HG03565 (cell line): Measurements from ENCODE around the gene GMPR2.
"Not testable (repeated sequence)": the region's sequence is repeated elsewhere in the genome, so short reads cannot be mapped to it uniquely, and the experiment has no call there.

ENCODE experiments used
- ATAC-seq: cut with Tn5 transposase; IDR thresholded peaks from one replicate; pipeline ENCODE4 v1.9.1; 2021; ENCODE audit warnings: mild to moderate bottlenecking, moderate library complexity; ENCODE audit not compliant: unreplicated experiment

The GMPR2 gene

DNA sequence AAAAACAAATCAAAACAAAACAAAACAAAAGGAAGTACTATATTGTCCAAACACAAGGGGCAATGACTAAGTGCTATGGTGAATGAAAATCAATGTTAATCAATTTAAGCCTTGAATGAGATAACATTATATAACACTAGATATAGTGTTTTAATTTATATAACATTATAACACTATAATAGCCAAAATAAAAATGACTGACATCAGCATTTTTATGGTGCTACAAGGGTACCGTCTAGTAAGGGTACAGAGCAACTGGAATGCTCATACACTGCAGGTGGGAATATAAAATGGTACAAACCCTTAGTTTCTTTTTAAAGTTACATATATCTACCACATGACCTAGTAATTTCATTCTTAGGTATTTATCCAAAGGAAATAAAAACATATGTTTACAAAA lies 6.3 kb upstream of the GMPR2 start:
- ATAC-seq = no peak

DNA sequence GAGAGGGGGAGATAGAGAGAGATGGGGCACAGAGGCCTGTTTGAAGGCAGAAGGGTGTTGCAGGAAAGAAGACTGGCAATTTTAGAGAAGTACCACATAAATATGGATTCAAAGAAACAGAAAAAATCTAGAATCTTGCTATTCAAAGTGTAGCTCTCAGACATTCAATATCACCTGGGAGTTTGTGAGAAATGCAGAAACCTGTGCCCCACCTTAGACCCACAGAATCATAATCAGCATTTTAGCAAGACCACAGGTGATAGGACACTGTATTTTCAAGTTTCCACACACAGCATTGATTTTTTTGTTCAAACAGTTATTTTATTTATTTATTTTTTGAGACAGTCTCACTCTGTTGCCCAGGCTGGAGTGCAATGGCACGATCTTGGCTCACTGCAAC lies 3.8 kb upstream of the GMPR2 start:
- no peak for ATAC-seq

DNA sequence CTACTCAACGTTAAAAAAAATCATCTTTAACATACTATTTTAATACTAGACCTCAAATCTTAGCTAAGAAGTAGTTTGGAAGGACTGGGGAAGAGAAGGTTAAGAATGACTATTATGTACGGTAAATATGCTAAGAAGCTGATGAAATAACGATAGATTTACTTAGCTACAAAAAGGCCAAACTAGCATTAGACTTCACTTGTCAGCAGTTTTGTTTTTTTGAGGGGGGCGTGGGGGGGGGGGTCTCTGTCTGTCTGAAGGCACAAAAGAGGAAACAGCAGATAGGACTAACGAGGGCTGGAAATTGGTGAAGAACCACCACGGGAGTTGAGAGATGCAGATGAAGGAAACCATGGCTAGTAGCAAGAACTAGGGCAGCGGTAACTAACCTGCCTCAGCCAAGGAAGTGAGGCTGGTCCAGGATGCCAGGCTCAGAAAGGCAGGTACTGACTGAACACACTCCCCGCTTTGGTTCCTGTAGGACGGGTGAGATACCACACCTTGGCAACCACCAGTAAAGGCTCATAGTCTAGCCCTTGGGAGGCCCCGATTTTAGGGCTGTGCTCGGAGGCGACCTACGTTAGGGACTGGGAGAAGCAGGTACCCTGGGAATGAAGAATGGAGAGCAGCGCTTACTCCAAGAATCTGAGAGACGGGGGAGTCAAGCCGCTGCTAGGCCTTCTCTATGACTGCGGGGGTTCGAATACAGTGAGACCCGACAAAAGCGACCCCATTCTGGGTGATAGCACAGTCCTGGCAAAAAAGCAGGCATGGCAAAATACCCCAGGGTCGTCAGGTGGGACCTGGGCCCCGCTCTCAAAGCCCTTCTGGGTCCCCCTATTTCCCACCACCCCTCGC lies 1.2 kb upstream of the GMPR2 start:
- peak; percentile 3 for ATAC-seq

DNA sequence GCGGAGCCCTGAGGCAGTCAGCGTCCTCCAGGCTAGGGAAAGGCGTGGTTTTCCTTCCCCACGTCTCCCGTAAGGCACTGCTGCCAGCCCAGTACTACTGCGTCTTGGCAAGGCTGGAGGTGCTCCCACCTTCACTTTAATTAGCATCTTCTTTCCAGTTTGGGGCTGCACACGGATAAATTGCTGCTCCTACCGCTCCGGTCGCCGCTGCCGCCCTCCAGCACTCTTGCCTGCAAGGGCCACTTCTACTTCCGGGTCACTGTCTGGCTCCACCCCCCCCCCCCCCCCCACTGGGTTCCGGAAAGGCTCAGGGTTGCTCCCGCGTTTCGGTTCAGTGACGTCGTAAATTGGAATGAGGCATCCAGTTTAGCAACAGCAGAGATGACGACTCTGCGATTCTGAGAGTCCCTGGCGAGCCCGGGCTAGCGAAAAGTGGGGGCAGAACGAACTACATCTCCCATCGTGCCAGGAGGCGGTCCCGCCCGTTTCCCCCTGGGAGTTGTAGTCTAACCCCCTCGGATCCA lies 546 bp upstream of the GMPR2 start, which contains the start of gene NEDD8:
Gene NEDD8, minus strand, starts transcription at position 247 of the 524 bp plus-strand sequence. Its CDS starts 100 bp downstream, at position 147.
- ATAC-seq = peak; percentile 54

DNA sequence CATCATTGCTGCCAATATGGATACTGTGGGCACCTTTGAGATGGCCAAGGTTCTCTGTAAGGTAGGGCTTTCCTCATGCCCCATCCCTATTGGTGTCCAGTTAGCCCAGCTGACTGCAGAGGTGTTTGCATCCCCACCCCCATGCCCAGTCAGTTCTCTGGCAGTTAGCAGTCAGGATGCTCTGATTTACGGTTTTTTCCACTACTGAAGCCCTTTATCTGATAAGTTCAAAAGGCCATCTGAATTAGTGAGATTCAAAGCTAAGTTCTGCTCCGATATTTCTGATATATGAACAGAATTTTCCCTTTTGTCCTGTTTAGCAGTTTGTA lies 773 bp downstream of the GMPR2 start:
- ATAC-seq = no peak

DNA sequence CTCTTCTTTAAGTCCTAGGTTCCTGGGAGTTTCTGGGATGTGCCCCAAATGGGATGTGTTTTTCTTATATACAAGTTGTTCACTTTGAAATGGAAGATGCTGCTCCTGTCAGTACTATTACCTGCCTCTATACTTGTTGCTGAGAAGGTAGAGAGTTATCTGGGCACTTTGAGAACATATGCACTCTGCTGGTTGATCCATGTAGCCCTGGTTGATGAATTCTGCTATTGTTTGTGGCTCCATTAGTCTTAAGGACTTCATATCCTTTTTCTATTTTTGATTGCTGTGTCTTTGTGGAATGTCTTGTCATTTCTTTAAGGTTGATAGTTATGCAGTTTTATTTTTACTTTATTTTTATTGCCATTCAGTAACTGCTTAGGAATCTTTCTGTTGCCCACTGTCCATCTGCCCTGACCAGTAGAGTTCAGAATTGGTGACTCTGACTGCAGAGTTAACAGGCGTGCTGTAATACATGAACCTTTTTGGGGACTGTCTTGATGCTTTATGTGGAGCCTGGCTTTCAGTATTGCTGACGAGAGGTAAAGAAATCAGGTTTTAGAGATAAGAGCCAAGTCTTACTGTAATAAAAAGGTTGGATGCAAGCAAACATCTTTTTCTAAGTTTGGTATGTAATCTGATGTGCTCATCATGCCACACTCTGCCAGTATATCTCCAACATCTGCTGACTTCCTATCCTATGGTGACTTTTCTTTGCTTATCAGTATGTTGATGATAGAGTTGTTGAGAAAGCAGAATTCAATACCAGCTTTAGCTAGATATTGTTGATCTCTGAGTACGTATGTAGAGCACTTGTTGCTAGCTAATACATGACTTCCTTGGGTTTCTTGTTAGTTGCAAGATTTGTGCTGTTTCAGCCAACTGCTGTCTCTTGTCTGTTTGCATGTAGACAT lies 1.6 kb downstream of the GMPR2 start:
- ATAC-seq = no peak

DNA sequence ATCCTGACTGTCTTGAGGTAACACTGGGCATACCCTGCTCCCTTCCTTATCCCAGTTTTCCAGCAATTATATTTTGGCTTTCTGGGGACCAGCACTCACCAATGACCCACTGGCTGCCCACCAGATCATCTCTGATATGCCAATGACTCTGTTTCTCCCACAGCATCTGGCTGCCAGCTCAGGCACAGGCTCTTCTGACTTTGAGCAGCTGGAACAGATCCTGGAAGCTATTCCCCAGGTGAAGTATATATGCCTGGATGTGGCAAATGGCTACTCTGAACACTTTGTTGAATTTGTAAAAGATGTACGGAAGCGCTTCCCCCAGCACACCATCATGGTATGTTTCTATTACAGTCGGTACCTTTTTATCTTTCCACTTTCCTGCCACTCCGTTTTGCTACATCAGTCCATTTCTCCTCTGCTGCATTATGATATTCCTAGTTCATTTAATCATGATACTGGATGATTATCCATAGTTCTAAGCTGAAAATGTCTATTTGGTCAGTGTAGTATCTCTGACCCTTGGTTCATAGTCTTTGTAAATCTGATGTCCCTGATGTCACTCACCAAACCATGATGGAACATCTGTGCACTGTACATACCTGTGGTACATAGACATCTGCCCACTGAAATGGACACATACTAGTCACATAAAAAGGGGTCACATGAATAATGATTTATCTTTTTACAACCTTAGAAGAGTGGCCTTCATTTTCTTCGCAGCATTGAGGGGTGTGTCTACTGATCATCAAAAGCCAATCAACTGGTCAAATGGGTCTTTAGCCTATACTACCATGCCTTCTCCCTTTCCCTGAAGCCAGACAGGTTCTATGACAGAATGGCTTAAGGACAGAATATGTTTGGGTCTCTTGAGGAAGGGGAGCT lies 3.3 kb downstream of the GMPR2 start:
- ATAC-seq = no peak

DNA sequence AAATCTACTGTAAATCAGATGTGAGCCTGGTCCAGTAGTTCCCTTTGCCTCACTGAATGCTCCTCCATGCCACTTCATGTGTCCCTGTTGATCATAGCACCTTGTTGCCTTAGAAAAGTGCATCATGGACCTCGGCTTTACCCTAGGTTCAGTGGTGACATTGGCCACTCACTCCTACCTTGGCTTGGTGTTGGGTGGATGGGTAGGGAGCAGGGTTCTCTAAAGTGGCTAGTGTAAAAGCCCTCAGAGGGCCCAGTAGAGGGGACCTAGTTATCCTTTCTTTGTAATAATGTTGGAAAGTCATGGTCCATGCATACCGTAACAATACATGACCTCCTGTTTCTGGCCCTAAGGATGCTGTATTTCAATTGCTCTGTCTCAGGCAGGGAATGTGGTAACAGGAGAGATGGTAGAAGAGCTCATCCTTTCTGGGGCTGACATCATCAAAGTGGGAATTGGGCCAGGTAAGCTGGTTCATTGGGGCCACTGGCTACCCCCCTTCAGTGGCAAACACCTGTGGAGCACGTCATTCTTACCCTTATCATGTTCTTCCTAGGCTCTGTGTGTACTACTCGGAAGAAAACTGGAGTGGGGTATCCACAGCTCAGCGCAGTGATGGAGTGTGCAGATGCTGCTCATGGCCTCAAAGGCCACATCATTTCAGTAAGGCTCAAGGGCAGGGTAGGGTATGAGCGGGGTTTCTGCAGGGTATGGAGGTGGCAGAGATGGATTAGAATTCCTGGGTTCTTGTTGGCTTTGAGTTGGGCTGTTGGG lies 4.1 kb downstream of the GMPR2 start:
- ATAC-seq = no peak

DNA sequence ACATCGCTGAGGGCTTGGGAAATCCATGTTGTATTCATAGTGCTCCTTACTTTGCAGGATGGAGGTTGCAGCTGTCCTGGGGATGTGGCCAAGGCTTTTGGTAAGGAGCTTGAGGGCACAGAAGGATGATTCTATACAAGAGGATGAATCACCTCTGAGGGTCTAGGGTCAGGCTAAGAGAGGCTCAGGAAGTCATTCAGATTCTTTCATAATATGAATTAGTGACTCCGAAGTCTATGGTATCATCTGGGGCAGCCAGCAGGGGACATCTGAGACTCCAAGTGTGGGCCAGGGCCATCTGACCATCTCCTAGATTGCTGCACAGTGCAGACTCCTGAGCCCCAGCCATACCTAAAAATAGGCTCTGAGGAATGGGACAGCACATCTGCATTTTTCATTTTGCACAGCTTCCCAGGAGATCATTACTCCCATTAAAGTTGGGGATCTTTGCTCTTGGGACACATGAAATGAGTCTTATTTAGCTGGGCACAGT lies 4.8 kb downstream of the GMPR2 start:
- ATAC-seq = no peak

DNA sequence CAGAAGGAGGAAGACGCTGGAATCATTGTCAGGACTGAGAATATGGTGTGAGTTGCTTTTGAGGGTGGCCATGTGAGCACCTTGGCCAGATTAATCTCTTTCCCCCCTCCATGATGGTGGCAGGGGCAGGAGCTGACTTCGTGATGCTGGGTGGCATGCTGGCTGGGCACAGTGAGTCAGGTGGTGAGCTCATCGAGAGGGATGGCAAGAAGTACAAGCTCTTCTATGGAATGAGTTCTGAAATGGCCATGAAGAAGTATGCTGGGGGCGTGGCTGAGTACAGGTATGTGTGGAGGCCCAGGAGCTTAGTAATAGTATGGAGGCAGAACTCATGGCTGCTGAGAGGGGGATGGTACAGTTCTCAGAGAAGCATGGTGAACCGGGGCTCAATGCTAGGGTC lies 5.4 kb downstream of the GMPR2 start:
- ATAC-seq = no peak

DNA sequence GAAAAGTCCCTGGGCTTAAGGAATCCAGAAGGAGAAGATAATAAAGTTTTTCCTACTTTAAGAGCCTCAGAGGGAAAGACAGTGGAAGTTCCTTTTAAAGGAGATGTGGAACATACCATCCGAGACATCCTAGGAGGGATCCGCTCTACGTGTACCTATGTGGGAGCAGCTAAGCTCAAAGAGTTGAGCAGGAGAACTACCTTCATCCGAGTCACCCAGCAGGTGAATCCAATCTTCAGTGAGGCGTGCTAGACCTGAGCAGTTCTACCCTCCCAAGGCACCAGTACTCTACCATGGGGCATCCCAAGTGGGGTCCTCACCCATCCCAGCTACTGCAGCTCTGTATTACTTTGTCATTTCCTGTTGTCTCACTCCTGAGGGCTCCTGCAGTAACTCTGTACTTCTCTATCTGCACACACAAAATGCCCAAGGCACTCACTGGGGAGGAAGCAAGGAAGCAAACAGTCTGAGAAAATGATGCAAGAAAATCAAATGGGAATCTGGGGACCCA lies 5.9 kb downstream of the GMPR2 start:
- no peak for ATAC-seq

DNA sequence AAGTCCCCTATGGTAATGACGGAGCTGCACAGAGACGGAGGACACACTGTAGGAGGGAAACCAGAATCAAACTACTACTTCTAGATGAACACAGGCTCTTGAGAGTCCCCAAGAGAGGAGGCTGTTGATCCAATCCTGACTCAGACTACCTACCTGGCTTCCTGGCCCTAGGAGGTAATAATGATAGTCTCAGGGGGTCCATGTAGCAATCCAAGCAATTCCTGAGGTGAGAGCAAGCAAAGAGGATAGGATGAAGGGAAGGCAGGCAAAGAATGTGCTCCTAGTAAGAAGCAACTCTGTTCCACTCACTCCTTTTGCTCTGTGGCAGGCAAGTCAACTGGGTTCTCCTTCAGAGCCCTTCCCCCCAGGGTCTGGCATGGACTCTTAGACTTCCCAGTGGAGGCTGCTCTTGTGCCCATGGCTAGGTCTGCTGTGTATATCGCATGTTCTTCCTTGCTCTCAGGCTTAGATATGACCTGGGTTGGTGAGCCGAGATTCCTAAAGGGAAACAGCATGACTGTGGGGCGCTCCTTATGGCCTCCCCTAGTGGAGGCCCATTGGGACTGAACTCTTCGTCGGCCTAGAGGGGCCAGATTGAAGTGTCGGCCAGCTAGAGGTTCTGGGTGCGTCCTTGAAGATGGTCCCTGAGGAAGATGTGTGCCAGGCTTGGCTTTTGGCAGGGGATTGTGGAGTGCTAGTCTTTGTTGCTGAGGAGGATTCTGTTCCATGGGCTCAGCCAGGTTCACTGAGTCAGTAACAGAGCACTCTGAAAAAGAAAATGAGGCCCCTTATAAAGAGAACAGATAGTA lies 7.6 kb downstream of the GMPR2 start:
- no peak for ATAC-seq

DNA sequence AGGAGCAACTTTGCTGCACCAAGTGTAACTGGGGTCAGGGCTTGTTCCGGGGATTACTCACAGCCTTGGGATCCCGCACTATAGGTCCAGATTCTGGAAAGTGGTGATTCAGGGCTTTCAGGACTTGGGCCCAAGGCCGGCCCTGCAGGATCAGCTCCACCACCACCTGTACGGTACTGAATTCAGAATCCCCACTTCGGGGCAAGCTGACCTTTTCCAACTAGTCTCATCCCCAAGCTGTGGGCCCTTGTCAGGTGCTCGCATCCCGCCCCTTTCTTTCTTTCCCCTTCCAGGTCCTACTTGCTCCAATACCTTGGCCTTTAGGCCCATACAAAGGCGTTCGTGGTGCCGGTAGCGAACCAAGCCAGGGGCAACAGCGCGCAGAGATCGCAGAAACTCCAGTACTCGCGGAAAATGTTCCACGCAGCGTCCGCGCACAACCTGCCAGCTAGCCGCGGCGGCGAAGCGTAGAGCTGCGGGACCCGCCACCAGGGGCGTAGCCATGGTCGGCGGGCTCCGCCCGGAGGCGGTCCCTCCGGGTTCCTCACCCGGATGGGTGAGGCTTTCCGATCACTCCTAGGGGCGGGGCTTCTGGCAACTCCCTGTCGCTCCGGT lies 9.2 kb downstream of the GMPR2 start:
- peak; percentile 64 for ATAC-seq

DNA sequence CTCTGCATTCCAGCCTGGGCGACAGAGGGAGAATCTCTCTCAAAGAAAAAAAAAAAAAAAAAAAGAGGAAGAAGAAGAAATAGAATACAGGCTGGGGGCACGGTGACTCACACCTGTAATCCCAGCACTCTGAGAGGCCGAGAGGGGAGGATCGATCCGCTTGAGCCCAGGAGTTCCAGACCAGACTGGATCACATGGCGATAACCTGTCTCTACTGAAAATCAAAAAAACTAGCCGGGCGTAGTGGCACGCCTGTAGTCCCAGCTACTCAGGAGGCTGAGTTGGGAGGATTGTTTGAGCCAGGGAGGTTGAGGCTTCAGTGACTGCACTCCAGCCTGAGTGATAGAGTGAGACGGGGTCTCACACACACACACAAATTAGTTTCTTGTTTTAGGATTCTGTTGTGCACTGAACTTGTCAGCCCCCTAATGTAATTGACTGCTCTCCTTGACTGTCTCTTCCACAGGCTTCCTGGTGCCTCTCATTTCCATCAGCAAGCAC lies 10.7 kb downstream of the GMPR2 start:
- ATAC-seq = no peak

DNA sequence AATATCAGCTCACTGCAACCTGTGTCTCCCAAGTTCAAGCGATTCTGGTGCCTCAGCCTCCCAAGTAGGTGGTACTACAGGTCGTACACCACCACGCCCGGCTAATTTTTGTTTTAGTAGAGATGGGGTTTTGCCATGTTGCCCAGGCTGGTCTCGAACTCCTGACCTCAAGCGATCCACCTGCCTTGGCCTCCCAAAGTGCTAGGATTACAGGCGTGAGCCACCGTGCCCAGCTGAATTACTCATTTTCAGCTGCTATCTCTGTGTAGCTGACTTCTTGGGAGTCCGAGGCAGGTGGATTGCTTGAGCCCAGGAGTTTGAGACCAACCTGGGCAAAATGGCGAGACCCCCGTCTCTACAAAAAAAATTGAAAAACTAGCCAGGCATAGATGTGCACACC lies 12.6 kb downstream of the GMPR2 start:
- not testable (repeated sequence) for ATAC-seq

DNA sequence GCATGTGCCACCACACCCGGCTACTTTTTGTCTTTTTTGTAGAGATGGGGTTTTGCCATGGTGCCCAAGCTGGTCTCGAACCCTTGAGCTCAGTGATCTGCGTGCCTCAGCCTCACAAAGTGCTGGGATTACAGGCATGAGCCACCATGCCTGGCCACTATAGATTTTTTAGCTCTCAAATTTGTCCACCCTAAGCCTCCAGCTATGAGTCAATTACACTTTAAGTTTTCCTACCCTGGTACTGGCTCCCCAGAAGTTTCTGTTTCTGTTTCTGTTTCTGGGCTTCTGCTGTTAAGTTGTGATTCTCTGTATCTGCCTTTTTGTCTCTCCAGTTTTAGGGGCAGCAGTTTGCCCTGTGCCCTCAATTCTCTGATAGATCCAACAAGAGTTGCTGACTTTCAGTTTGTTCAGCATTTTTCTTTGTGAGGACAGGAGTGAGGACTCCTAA lies 14.1 kb downstream of the GMPR2 start:
- no peak for ATAC-seq

DNA sequence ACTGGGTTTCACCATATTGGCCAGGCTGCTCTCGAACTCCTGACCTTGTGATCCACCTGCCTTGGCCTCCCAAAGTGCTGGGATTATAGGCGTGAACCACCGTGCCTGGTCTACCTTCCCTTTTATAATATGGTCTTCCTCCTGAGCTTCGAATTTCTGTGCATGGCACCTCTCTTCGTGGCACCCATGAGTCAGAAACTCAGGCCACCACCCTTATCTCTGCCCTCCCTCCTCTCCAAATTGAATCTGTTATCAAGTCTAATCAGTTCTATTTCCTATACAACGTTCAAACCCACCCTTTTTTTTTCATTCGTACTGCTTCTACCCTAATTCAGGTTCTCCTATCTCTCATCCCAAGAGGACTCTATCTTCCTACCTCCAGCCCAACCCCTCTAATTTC lies 14.7 kb downstream of the GMPR2 start:
- no peak for ATAC-seq
